HG03558 (cell line): Measurements from ENCODE around the gene SPDYC.

Experiments
- ATAC-seq: cut with Tn5 transposase; IDR thresholded peaks from one replicate; pipeline ENCODE4 v1.9.1; 2021; ENCODE audit warnings: moderate number of reproducible peaks; ENCODE audit not compliant: unreplicated experiment; ENCODE audit errors: extremely low read depth

SPDYC gene

DNA sequence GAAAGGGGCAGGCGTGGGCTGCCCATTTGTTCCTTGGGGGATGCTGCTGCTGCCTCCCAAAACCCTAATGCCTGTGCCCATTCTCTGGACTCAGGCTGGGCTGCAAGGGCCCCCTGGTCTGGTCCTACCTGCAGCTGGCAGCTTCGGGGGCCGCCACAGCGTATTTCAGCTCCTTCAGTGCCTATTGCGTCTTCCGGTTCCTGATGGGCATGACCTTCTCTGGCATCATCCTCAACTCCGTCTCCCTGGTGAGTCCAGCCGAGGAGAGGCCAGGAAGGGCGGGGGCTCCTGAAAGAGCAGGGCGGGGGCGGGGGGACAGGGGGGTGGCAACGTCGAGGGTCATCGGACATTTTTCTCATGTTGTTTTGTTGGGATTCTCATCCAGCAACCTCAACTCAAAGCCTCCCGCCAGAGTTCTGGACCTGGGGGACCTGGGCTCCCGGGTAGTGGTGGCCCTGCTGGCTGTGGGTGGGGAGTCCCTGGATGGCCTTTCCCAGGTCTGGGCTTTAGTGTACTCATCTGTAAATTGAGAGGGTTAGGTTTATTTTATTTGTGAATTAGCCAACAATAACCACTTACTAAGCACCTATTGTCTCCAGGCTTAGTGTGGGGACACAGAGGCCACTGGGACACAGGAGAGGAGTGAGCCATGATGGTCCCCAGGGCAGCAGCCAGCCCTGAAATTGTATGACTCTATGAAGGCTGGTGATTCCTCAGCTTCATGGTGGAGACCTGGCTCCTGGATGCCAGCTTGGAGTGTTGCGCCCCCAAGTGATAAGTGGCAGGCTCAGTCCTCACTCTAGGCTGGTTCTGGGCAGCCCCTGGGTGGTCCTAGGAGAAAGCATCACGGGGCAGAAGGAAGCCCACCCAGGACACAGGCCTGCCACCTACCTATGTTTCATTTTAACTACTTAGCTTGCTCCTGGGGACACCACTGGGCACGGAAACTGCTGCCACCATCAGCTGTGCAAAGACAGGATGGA is 47.7 kb downstream of the SPDYC start:
- no peak for ATAC-seq

DNA sequence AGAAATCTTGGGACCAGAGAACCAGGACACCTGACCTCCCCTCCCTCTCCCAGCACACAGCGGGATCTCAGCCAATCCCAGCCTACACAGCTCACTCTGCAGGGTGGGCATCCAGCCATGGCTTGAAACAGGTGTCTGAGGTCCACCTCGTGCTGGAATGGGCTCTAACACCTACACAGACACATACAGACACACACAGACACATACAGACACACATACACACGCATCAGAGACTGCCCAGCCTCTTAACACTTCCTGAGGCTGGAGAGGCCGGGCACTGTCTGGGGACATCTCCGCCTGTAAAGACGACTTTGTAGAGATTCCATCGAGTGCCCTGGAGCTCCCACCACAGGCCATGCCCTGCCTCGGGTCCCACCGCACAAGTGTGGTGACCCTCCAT is 48.4 kb downstream of the SPDYC start:
- no peak for ATAC-seq

DNA sequence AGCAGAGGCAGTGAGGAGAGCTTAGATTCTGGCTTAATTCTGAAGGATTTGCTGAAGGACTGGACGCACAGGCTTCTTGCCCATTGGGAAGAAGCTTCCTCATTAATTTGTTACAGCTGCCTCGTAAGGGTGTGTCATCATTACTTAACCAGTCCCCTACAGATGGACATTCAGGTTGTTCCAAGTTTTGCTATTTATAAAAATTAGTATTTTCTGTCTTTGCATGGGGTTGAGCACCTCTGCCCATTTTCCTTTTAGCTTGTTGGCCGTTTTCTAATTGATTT is 49.8 kb downstream of the SPDYC start:
- ATAC-seq: no peak

- ATAC-seq: no peak
Measured at GRCh38 chr11:65221026-65221425, 51.0 kb downstream of the SPDYC start.
